Measurements from ENCODE around the gene FOXD2.

Gene FOXD2

GRCh38 chr1:47424336-47424982, 13.4 kb upstream of the FOXD2 start:
- 10% methylated on average over 5 of the region's 6 CpGs for WGBS (ENCODE audit: insufficient coverage)
- Histone ChIP-seq H3K9me3 (ENCODE audit: control extremely low read depth in 1 of 5, control insufficient read depth in 4 of 5, insufficient read depth in 2 of 5, low read depth in 1 of 5, low read length in 4 of 5) (no peaks in the 10 kb centered on the region), H3K4me1 (ENCODE audit: control extremely low read depth in 1 of 4, control insufficient read depth in 4 of 4, insufficient read depth in 4 of 4, low read length in 3 of 4) (no peaks in the 10 kb centered on the region), H3K27me3 (replicated peaks in 2 of 5; ENCODE audit: control insufficient read depth in 4 of 5, insufficient read depth in 5 of 5, low read length in 4 of 5) (peaks cover 2 to 37% (median 22%) of the 10 kb centered on the region in 5 experiments), H3K27ac (ENCODE audit: insufficient read depth in 1 of 2, low read depth in 1 of 2, low read length in 2 of 2, poor library complexity in 1 of 2, severe bottlenecking in 2 of 2) (no peak overlapping the region), H3K4me3 (ENCODE audit: control insufficient read depth in 1 of 7, extremely low read depth in 1 of 7, insufficient read depth in 4 of 7, low read depth in 2 of 7, low read length in 6 of 7) (no peak overlapping the region), H3K36me3 (ENCODE audit: control insufficient read depth in 4 of 4, insufficient read depth in 4 of 4, low read length in 3 of 4) (no peaks in the 10 kb centered on the region)
- POLR2A ChIA-PET: no interaction called here
- CTCF ChIA-PET: interaction anchor here (0.7 to 4.4 kb wide), 6 partner anchors 10 to 303 kb away, joined by 3 to 18 read pairs (median 4); no protein-coding TSS in a partner anchor
- no peak for DNase-seq

- Histone ChIP-seq H3K27ac (ENCODE audit: insufficient read depth in 1 of 2, low read depth in 1 of 2, low read length in 2 of 2, poor library complexity in 1 of 2, severe bottlenecking in 2 of 2) (no peak overlapping the region), H3K4me3 (ENCODE audit: control insufficient read depth in 1 of 7, extremely low read depth in 1 of 7, insufficient read depth in 4 of 7, low read depth in 2 of 7, low read length in 6 of 7) (no peak overlapping the region), H3K27me3 (replicated peaks in 2 of 5; ENCODE audit: control insufficient read depth in 4 of 5, insufficient read depth in 5 of 5, low read length in 4 of 5) (peaks cover 15 to 65% (median 54%) of the 10 kb centered on the region in 5 experiments), H3K4me1 (ENCODE audit: control extremely low read depth in 1 of 4, control insufficient read depth in 4 of 4, insufficient read depth in 4 of 4, low read length in 3 of 4) (peaks cover 6 to 39% (median 34%) of the 10 kb centered on the region in 4 experiments), H3K36me3 (ENCODE audit: control insufficient read depth in 4 of 4, insufficient read depth in 4 of 4, low read length in 3 of 4) (no peaks in the 10 kb centered on the region), H3K9me3 (ENCODE audit: control extremely low read depth in 1 of 5, control insufficient read depth in 4 of 5, insufficient read depth in 2 of 5, low read depth in 1 of 5, low read length in 4 of 5) (no peaks in the 10 kb centered on the region)
- CTCF ChIA-PET: interaction anchor here (1.1 to 10.5 kb wide), 12 partner anchors 11 to 324 kb away, joined by 3 to 129 read pairs (median 7); partner anchors contain the start of gene PDZK1IP1
- no CpG with 5 or more reads among the region's 1 CpG for WGBS (ENCODE audit: insufficient coverage)
- POLR2A ChIA-PET: no interaction called here
- DNase-seq: no peak
Measured at GRCh38 chr1:47431534-47431933, 6.3 kb upstream of the FOXD2 start.

GRCh38 chr1:47432071-47433036, 5.5 kb upstream of the FOXD2 start:
- 7% methylated on average over 31 of the region's 32 CpGs for WGBS (ENCODE audit: insufficient coverage)
- Histone ChIP-seq H3K9me3 (ENCODE audit: control extremely low read depth in 1 of 5, control insufficient read depth in 4 of 5, insufficient read depth in 2 of 5, low read depth in 1 of 5, low read length in 4 of 5) (no peaks in the 10 kb centered on the region), H3K4me3 (ENCODE audit: control insufficient read depth in 1 of 7, extremely low read depth in 1 of 7, insufficient read depth in 4 of 7, low read depth in 2 of 7, low read length in 6 of 7) (peak overlapping the region in 5 of 7 experiments; percentile 21 to 68 (median 47)), H3K36me3 (ENCODE audit: control insufficient read depth in 4 of 4, insufficient read depth in 4 of 4, low read length in 3 of 4) (no peaks in the 10 kb centered on the region), H3K4me1 (ENCODE audit: control extremely low read depth in 1 of 4, control insufficient read depth in 4 of 4, insufficient read depth in 4 of 4, low read length in 3 of 4) (peaks cover 6 to 48% (median 41%) of the 10 kb centered on the region in 4 experiments), H3K27ac (ENCODE audit: insufficient read depth in 1 of 2, low read depth in 1 of 2, low read length in 2 of 2, poor library complexity in 1 of 2, severe bottlenecking in 2 of 2) (no peak overlapping the region), H3K27me3 (replicated peaks in 2 of 5; ENCODE audit: control insufficient read depth in 4 of 5, insufficient read depth in 5 of 5, low read length in 4 of 5) (peaks cover 15 to 71% (median 54%) of the 10 kb centered on the region in 5 experiments)
- DNase-seq: peak; percentile 66 to 81 (median 77)
- POLR2A ChIA-PET: no interaction called here
- CTCF ChIA-PET: interaction anchor here (0.6 to 10.5 kb wide), 15 partner anchors 10 to 323 kb away, joined by 3 to 129 read pairs (median 5); partner anchors contain the start of gene PDZK1IP1

- Histone ChIP-seq H3K4me3 (ENCODE audit: control insufficient read depth in 1 of 7, extremely low read depth in 1 of 7, insufficient read depth in 4 of 7, low read depth in 2 of 7, low read length in 6 of 7) (peak overlapping the region in 1 of 7 experiments; percentile 68), H3K9me3 (ENCODE audit: control extremely low read depth in 1 of 5, control insufficient read depth in 4 of 5, insufficient read depth in 2 of 5, low read depth in 1 of 5, low read length in 4 of 5) (no peaks in the 10 kb centered on the region), H3K27ac (ENCODE audit: insufficient read depth in 1 of 2, low read depth in 1 of 2, low read length in 2 of 2, poor library complexity in 1 of 2, severe bottlenecking in 2 of 2) (no peak overlapping the region), H3K27me3 (replicated peaks in 2 of 5; ENCODE audit: control insufficient read depth in 4 of 5, insufficient read depth in 5 of 5, low read length in 4 of 5) (peaks cover 15 to 73% (median 53%) of the 10 kb centered on the region in 5 experiments), H3K4me1 (ENCODE audit: control extremely low read depth in 1 of 4, control insufficient read depth in 4 of 4, insufficient read depth in 4 of 4, low read length in 3 of 4) (peaks cover 6 to 50% (median 42%) of the 10 kb centered on the region in 4 experiments), H3K36me3 (ENCODE audit: control insufficient read depth in 4 of 4, insufficient read depth in 4 of 4, low read length in 3 of 4) (no peaks in the 10 kb centered on the region)
- 19% methylated on average over 17 of the region's 17 CpGs for WGBS (ENCODE audit: insufficient coverage)
- POLR2A ChIA-PET: no interaction called here
- CTCF ChIA-PET: interaction anchor here (0.6 to 10.5 kb wide), 14 partner anchors 9 to 319 kb away, joined by 3 to 129 read pairs (median 7); no protein-coding TSS in a partner anchor
- no peak for DNase-seq
Measured at GRCh38 chr1:47433037-47433421, 4.8 kb upstream of the FOXD2 start.

GRCh38 chr1:47433477-47434050, 4.3 kb upstream of the FOXD2 start:
- peaks cover 6 to 54% (median 43%) of the 10 kb centered on the region in 4 experiments for H3K4me1 ChIP-seq (ENCODE audit: control extremely low read depth in 1 of 4, control insufficient read depth in 4 of 4, insufficient read depth in 4 of 4, low read length in 3 of 4)
- CTCF ChIA-PET: interaction anchor here (0.5 to 10.5 kb wide), 10 partner anchors 9 to 758 kb away, joined by 3 to 129 read pairs (median 13); no protein-coding TSS in a partner anchor
- H3K36me3 ChIP-seq (ENCODE audit: control insufficient read depth in 4 of 4, insufficient read depth in 4 of 4, low read length in 3 of 4): no peaks in the 10 kb centered on the region
- H3K27me3 ChIP-seq (replicated peaks in 2 of 5; ENCODE audit: control insufficient read depth in 4 of 5, insufficient read depth in 5 of 5, low read length in 4 of 5): peaks cover 15 to 77% (median 49%) of the 10 kb centered on the region in 5 experiments
- no peak for DNase-seq
- no peaks in the 10 kb centered on the region for H3K9me3 ChIP-seq (ENCODE audit: control extremely low read depth in 1 of 5, control insufficient read depth in 4 of 5, insufficient read depth in 2 of 5, low read depth in 1 of 5, low read length in 4 of 5)
- POLR2A ChIA-PET: no interaction called here
- peak overlapping the region in 4 of 7 experiments; percentile 40 to 68 (median 50) for H3K4me3 ChIP-seq (ENCODE audit: control insufficient read depth in 1 of 7, extremely low read depth in 1 of 7, insufficient read depth in 4 of 7, low read depth in 2 of 7, low read length in 6 of 7)
- 7% methylated on average over 20 of the region's 30 CpGs for WGBS (ENCODE audit: insufficient coverage)
- H3K27ac ChIP-seq (ENCODE audit: insufficient read depth in 1 of 2, low read depth in 1 of 2, low read length in 2 of 2, poor library complexity in 1 of 2, severe bottlenecking in 2 of 2): no peak overlapping the region

- Histone ChIP-seq H3K4me3 (ENCODE audit: control insufficient read depth in 1 of 7, extremely low read depth in 1 of 7, insufficient read depth in 4 of 7, low read depth in 2 of 7, low read length in 6 of 7) (peak overlapping the region in 4 of 7 experiments; percentile 40 to 68 (median 50)), H3K36me3 (ENCODE audit: control insufficient read depth in 4 of 4, insufficient read depth in 4 of 4, low read length in 3 of 4) (no peaks in the 10 kb centered on the region), H3K4me1 (ENCODE audit: control extremely low read depth in 1 of 4, control insufficient read depth in 4 of 4, insufficient read depth in 4 of 4, low read length in 3 of 4) (peaks cover 6 to 59% (median 46%) of the 10 kb centered on the region in 4 experiments), H3K27me3 (replicated peaks in 2 of 5; ENCODE audit: control insufficient read depth in 4 of 5, insufficient read depth in 5 of 5, low read length in 4 of 5) (peaks cover 15 to 84% (median 45%) of the 10 kb centered on the region in 5 experiments), H3K27ac (ENCODE audit: insufficient read depth in 1 of 2, low read depth in 1 of 2, low read length in 2 of 2, poor library complexity in 1 of 2, severe bottlenecking in 2 of 2) (no peak overlapping the region), H3K9me3 (ENCODE audit: control extremely low read depth in 1 of 5, control insufficient read depth in 4 of 5, insufficient read depth in 2 of 5, low read depth in 1 of 5, low read length in 4 of 5) (no peaks in the 10 kb centered on the region)
- peak in 1 of 3 donors; percentile 50 for DNase-seq
- WGBS (ENCODE audit: insufficient coverage): 9% methylated on average over 47 of the region's 51 CpGs
- ChIA-PET CTCF (interaction anchor here (0.5 to 10.5 kb wide), 11 partner anchors 10 to 758 kb away, joined by 3 to 129 read pairs (median 6); no protein-coding TSS in a partner anchor), POLR2A (no interaction called here)
Measured at GRCh38 chr1:47434051-47434842, 3.6 kb upstream of the FOXD2 start.
